ENCODE results near the gene KRIT1. TPM values are rescaled to one million over a fixed set of nuclear protein-coding genes. Genes with fewer than 3 reads are reported as not detected.

The KRIT1 gene
- total RNA-seq, 4 donors from 2014 or later = 28.7 to 47.6 (median 32.5) TPM

- intact Hi-C loops (cut with DNase I; ENCODE audit: low total_unique reads) = no loop called here
- no peak for TF ChIP-seq POLR2A (IDR thresholded peaks at IDR 0.05)
- no peak for TF ChIP-seq CTCF (IDR thresholded peaks at IDR 0.05 in 4 of 5, conservative IDR thresholded peaks at IDR 0.05 in 1 of 5)
- ATAC-seq = no peak
- no peak overlapping the region for H3K27ac ChIP-seq
- H3K4me3 ChIP-seq = no peak overlapping the region
- no peaks in the 10 kb centered on the region for H3K9me3 ChIP-seq
- no peak for DNase-seq
- H3K27me3 ChIP-seq = no peaks in the 10 kb centered on the region
- no peaks in the 10 kb centered on the region for H3K36me3 ChIP-seq
- H3K4me1 ChIP-seq = peaks cover 13 to 16% of the 10 kb centered on the region in 2 donors
- in situ Hi-C loops (cut with MboI; ENCODE audit: low sequenced_read_pairs in 4 of 4) = no loop called here
These were observed 33.8 kb upstream of the KRIT1 start for GRCh38 chr7:92279396-92280031.

GRCh38 chr7:92276460-92276864 lies 30.7 kb upstream of the KRIT1 start:
- no peak for DNase-seq
- H3K4me1 ChIP-seq = peaks cover 0 to 10% of the 10 kb centered on the region in 2 donors
- in situ Hi-C loops (cut with MboI; ENCODE audit: low sequenced_read_pairs in 4 of 4) (no loop called here), intact Hi-C loops (cut with DNase I; ENCODE audit: low total_unique reads) (no loop called here)
- H3K36me3 ChIP-seq = no peaks in the 10 kb centered on the region
- H3K9me3 ChIP-seq = no peaks in the 10 kb centered on the region
- no peak for ATAC-seq
- TF ChIP-seq POLR2A (IDR thresholded peaks at IDR 0.05) (no peak), CTCF (IDR thresholded peaks at IDR 0.05 in 4 of 5, conservative IDR thresholded peaks at IDR 0.05 in 1 of 5) (no peak)
- H3K27me3 ChIP-seq = no peaks in the 10 kb centered on the region
- no peak overlapping the region for H3K27ac ChIP-seq
- no peak overlapping the region for H3K4me3 ChIP-seq

DNA sequence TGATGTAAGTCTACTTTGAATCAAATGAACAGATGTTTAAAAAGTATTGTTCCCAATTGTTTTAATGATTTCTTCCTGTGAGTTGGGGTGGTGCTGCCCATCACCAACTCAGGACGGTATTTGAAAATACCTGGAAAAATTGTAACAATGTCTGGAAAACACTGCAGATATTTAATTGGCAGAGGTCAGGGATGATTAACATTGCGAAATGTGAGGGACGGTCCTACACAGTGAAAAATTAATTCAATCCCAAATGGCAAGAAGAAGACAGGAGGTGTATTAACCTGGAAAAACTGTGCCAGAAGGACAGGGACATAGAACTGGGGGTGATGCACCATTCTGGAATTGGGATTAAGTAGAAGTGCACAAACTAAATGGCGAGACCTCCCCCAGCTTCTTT lies 29.6 kb upstream of the KRIT1 start:
- TF ChIP-seq CTCF (IDR thresholded peaks at IDR 0.05 in 4 of 5, conservative IDR thresholded peaks at IDR 0.05 in 1 of 5) = no peak
- TF ChIP-seq POLR2A (IDR thresholded peaks at IDR 0.05) = no peak
- in situ Hi-C loops (cut with MboI; ENCODE audit: low sequenced_read_pairs in 4 of 4) (no loop called here), intact Hi-C loops (cut with DNase I; ENCODE audit: low total_unique reads) (no loop called here)
- H3K36me3 ChIP-seq = no peaks in the 10 kb centered on the region
- no peaks in the 10 kb centered on the region for H3K27me3 ChIP-seq
- no peak overlapping the region for H3K4me3 ChIP-seq
- H3K4me1 ChIP-seq = peaks cover 0 to 10% of the 10 kb centered on the region in 2 donors
- ATAC-seq (no peak), DNase-seq (no peak)
- no peaks in the 10 kb centered on the region for H3K9me3 ChIP-seq
- no peak overlapping the region for H3K27ac ChIP-seq

DNA sequence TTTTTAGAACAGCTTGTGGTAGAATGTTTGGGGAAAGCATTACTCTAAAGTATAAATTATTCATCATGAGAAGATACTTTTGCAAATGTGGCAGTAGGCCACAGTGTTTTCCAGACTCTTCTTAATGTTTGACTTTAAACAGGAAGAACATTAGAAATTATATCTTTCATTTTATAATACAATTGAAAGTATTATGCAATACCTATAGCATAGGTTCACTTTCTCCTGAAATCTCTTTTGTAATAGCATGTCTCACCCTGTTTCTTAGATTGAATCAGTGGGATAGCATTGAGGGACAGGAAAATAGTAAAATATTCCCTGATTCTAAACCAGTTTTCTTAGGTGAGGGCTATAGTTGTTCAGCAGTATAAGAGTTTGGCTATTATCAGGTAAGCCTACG lies 23.2 kb upstream of the KRIT1 start:
- TF ChIP-seq CTCF (IDR thresholded peaks at IDR 0.05 in 4 of 5, conservative IDR thresholded peaks at IDR 0.05 in 1 of 5) (no peak), POLR2A (IDR thresholded peaks at IDR 0.05) (no peak)
- H3K27ac ChIP-seq = no peak overlapping the region
- no peak overlapping the region for H3K4me3 ChIP-seq
- in situ Hi-C loops (cut with MboI; ENCODE audit: low sequenced_read_pairs in 4 of 4) (no loop called here), intact Hi-C loops (cut with DNase I; ENCODE audit: low total_unique reads) (no loop called here)
- no peaks in the 10 kb centered on the region for H3K9me3 ChIP-seq
- ATAC-seq (no peak), DNase-seq (no peak)
- no peaks in the 10 kb centered on the region for H3K4me1 ChIP-seq
- no peaks in the 10 kb centered on the region for H3K36me3 ChIP-seq
- H3K27me3 ChIP-seq = no peaks in the 10 kb centered on the region
